Uterus (tissue), 4 donors: Measurements from ENCODE around the gene KRTAP5-3. TPM values are rescaled to one million over a fixed set of nuclear protein-coding genes. Genes with fewer than 3 reads are reported as not detected.

ENCODE experiments used
- DNase-seq, 2 donors: peaks; one replicate each; pipeline ENCODE4 v3.0.0-alpha.2; 2019 to 2020
- H3K27ac ChIP-seq, 2 donors: fragments of 200-600 bp; sonication (generic); 1 replicate in 1 of 2; 2 replicates in 1 of 2; pipeline ENCODE4 v1.5.1; 2016 to 2018
- H3K27me3 ChIP-seq, 2 donors: fragments of 200-600 bp; sonication (generic); one replicate each; pipeline ENCODE4 v1.5.1; 2018 to 2019; ENCODE audit warnings: control low read depth in 1 of 2
- H3K36me3 ChIP-seq, 2 donors: fragments of 200-600 bp; sonication (generic); one replicate each; pipeline ENCODE4 v1.5.1; 2019; ENCODE audit warnings: control low read depth in 1 of 2
- H3K4me1 ChIP-seq, 2 donors: fragments of 200-600 bp; sonication (generic); one replicate each; pipeline ENCODE4 v1.5.1; 2018 to 2019; ENCODE audit warnings: control low read depth in 1 of 2
- H3K4me3 ChIP-seq, 2 donors: fragments of 200-600 bp; sonication (generic); 1 replicate in 1 of 2; 2 replicates in 1 of 2; pipeline ENCODE4 v1.5.1; 2018 to 2019; ENCODE audit warnings: mild to moderate bottlenecking in 1 of 2
- H3K9me3 ChIP-seq, 2 donors: fragments of 200-600 bp; sonication (generic); one replicate each; pipeline ENCODE4 v1.5.1; 2019; ENCODE audit warnings: control low read depth in 1 of 2
- POLR2A ChIP-seq, 2 donors: fragments of 450-650 bp; IDR thresholded peaks; one replicate each; pipeline ENCODE4 v1.6.1; 2016; ENCODE audit warnings: antibody characterized with exemption in 2 of 2, mild to moderate bottlenecking in 1 of 2, moderate library complexity in 1 of 2
- intact Hi-C: fragments of 100-400 bp; cut with DNase I; formaldehyde crosslinking; loops from one replicate; pipeline ENCODE4 v1.15.1; 2023; ENCODE audit warnings: low total_unique reads
- total RNA-seq, 4 donors: library from RNA; depleted of rRNA in 3 of 4; stranded (reverse); fragments of >200 nt in 3 of 4; gene quantifications; one replicate each; pipeline versions ENCODE4 v1.1.0 to v1.2.4, GENCODE V29; 2014 to 2023
- TF ChIP-seq, protein P1 (sequence below), 4 experiments: fragments of 200-600 bp in 2 of 4; fragments of 450-650 bp in 2 of 4; sonication (generic) in 2 of 4; IDR thresholded peaks; one replicate each; pipeline ENCODE4 v1.5.1; 2016 to 2019; ENCODE audit warnings: antibody characterized with exemption in 4 of 4, mild to moderate bottlenecking in 2 of 4, moderate library complexity in 1 of 4
- donor health status: DM: yes; HTN: yes; CAD: no.

Gene KRTAP5-3
- total RNA-seq, 4 donors from 2014 or later, result not detected

DNA sequence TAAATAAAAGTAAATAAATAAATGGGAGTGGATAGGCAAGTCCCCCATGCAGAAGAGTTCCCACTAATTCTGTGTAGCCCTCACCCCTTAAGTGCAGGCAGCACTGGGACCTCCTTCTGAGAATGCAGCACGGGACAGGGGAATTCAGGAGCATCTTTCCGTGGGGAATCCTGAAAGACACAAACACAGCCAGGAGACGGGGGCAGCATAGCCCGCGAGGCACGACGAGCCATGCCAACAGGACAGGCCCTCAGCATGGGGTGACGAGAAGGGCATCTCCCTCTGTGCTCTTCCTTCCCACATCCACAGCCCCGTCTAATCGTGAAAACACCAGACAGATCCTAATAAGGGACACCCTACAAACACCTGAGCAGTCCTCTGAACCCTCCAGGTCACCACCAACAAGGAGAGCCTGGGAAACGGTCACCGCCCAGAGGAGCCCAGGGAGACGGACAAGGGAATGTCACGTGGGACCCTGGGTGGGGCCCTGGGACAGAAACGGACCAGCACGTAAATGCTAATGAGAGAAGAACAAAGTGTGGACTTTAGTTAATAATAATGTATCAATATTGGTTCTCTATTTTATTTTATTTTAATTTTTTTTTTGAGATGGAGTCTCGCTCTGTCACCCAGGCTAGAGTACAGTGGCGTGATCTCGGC is 28.2 kb upstream of the KRTAP5-3 start:
- DNase-seq, result no peak
- no peaks in the 10 kb centered on the region for H3K27me3 ChIP-seq

DNA sequence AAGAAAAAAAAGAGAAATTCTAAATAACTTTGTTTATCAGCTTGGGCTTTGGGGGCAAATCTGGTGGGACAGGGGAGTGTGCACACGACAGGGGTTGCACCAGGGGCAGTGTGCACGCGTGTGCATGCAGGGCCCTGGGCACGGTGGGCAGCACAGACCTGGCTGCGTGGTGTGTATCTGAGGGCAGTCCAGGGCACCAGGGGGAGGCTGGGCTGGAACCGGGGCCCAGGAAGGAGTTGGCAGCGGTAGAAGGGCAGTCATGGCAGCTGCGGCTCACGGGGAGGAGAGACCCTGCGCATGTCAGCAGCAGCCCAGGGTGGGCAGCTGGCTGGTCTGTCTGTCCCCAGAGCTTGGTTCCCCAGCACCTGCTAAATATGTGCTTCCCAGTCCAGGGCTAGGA is 25.6 kb upstream of the KRTAP5-3 start:
- DNase-seq, result no peak
- Histone ChIP-seq H3K4me3 (no peak overlapping the region), H3K27me3 (no peaks in the 10 kb centered on the region), H3K36me3 (no peaks in the 10 kb centered on the region), H3K4me1 (no peaks in the 10 kb centered on the region), H3K9me3 (no peaks in the 10 kb centered on the region), H3K27ac (no peak overlapping the region)
- TF ChIP-seq POLR2A (IDR thresholded peaks at IDR 0.05), result no peak
- TF ChIP-seq, protein P1, sequence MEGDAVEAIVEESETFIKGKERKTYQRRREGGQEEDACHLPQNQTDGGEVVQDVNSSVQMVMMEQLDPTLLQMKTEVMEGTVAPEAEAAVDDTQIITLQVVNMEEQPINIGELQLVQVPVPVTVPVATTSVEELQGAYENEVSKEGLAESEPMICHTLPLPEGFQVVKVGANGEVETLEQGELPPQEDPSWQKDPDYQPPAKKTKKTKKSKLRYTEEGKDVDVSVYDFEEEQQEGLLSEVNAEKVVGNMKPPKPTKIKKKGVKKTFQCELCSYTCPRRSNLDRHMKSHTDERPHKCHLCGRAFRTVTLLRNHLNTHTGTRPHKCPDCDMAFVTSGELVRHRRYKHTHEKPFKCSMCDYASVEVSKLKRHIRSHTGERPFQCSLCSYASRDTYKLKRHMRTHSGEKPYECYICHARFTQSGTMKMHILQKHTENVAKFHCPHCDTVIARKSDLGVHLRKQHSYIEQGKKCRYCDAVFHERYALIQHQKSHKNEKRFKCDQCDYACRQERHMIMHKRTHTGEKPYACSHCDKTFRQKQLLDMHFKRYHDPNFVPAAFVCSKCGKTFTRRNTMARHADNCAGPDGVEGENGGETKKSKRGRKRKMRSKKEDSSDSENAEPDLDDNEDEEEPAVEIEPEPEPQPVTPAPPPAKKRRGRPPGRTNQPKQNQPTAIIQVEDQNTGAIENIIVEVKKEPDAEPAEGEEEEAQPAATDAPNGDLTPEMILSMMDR (IDR thresholded peaks at IDR 0.05), result no peak
- intact Hi-C loops, result no loop called here

More for the DNA sequence above, 28.2 kb upstream of the KRTAP5-3 start:
- Histone ChIP-seq H3K4me3 (no peak overlapping the region), H3K4me1 (no peaks in the 10 kb centered on the region), H3K9me3 (no peaks in the 10 kb centered on the region), H3K27ac (no peak overlapping the region), H3K36me3 (no peaks in the 10 kb centered on the region)
- intact Hi-C loops, result no loop called here
- TF ChIP-seq, protein P1 (IDR thresholded peaks at IDR 0.05), result no peak
- TF ChIP-seq POLR2A (IDR thresholded peaks at IDR 0.05), result no peak

DNA sequence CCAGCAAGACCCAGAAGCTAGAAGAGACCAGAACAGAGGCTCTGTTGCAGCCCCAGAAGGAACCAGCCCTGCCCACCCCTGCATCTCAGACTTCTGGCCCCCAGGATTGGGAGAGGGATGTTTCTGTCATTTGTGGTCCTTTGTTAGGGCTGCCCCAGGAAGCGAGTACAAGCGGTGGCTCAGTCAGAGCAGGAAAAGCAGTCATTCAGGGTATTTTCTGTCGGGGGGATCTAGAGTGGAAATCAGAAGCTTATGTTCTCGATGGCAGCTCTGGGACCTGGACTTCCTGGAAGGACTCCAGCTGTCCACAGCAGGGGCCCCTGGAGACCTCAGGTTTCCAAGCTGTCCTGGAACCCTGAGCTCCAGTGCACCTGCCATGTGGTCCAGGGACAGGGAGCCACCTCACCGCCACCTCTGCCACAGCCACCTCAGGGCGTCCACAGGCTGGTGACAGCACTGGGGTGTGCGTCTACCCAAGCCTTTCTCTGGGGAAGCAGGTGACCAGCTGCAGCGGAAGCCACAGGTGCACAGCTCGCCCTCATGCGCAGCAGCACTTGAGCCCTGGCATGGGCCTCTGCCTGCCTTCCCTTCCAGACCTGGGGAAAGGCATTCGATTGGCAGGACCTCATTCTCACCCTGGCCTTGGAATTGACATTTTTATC is 23.9 kb upstream of the KRTAP5-3 start:
- Histone ChIP-seq H3K27ac (no peak overlapping the region), H3K4me3 (no peak overlapping the region), H3K4me1 (no peaks in the 10 kb centered on the region), H3K27me3 (no peaks in the 10 kb centered on the region), H3K36me3 (no peaks in the 10 kb centered on the region), H3K9me3 (no peaks in the 10 kb centered on the region)
- no peak for DNase-seq
- intact Hi-C loops, result no loop called here
- TF ChIP-seq POLR2A (IDR thresholded peaks at IDR 0.05), result no peak
- TF ChIP-seq, protein P1 (IDR thresholded peaks at IDR 0.05), result no peak

GRCh38 chr11:1631066-1631568 is 22.9 kb upstream of the KRTAP5-3 start:
- no peaks in the 10 kb centered on the region for H3K36me3 ChIP-seq
- TF ChIP-seq, protein P1 (IDR thresholded peaks at IDR 0.05), result no peak
- no peak for TF ChIP-seq POLR2A (IDR thresholded peaks at IDR 0.05)
- no peak overlapping the region for H3K27ac ChIP-seq
- intact Hi-C loops, result no loop called here
- H3K4me1 ChIP-seq, result no peaks in the 10 kb centered on the region
- no peak for DNase-seq
- no peak overlapping the region for H3K4me3 ChIP-seq
- H3K27me3 ChIP-seq, result no peaks in the 10 kb centered on the region
- no peaks in the 10 kb centered on the region for H3K9me3 ChIP-seq

GRCh38 chr11:1630271-1630670 is 22.0 kb upstream of the KRTAP5-3 start:
- H3K27me3 ChIP-seq, result no peaks in the 10 kb centered on the region

More at GRCh38 chr11:1630271-1630670, 22.0 kb upstream of the KRTAP5-3 start:
- Histone ChIP-seq H3K4me3 (no peak overlapping the region), H3K4me1 (no peaks in the 10 kb centered on the region), H3K36me3 (no peaks in the 10 kb centered on the region), H3K27ac (no peak overlapping the region), H3K9me3 (no peaks in the 10 kb centered on the region)
- no peak for TF ChIP-seq POLR2A (IDR thresholded peaks at IDR 0.05)
- TF ChIP-seq, protein P1 (IDR thresholded peaks at IDR 0.05), result no peak
- intact Hi-C loops, result no loop called here
- DNase-seq, result no peak
